IMR-90 (cell line): ENCODE measurements around the gene ACSBG1. TPM values are rescaled to one million over a fixed set of nuclear protein-coding genes. Genes with fewer than 3 reads are reported as not detected.

Experiments
- ATAC-seq: fragments of 200-7000 bp; cut with Tn5 transposase; 2 replicates; pipeline ENCODE4 v1.9.1; 2020; ENCODE audit warnings: low read depth, mild to moderate bottlenecking, moderate library complexity
- BruUV-seq: library from RNA; stranded (reverse); fragments of 400-500 nt; replicated peaks from 2 replicates; lab custom pipeline; 2021; lab: Mats Ljungman, UMichigan
- CTCF ChIA-PET: fragments of 300-600 bp; formaldehyde crosslinking; extraction: SDS; loops from one replicate; lab custom pipeline; 2021; ENCODE audit warnings: antibody characterized with exemption; lab: Yijun Ruan, JAX
- POLR2A ChIA-PET: fragments of 300-600 bp; sonication (Branson Sonifier 250); formaldehyde crosslinking; loops from one replicate; lab custom pipeline; 2022; ENCODE audit warnings: antibody characterized with exemption; ENCODE audit not compliant: unreplicated experiment; lab: Charles Lee
- DNase-seq: peaks from one replicate; pipeline ENCODE4 v3.0.0; 2013
- H2AFZ ChIP-seq: replicated peaks from 2 replicates; pipeline ENCODE3; 2013; ENCODE audit warnings: low read length, mild to moderate bottlenecking; ENCODE audit not compliant: poor library complexity
- H2AK5ac ChIP-seq: 2 replicates; pipeline ENCODE4 v1.6.1; 2013; ENCODE audit warnings: low read depth, low read length, inconsistent platforms
- H2AK9ac ChIP-seq: replicated peaks from 2 replicates; pipeline ENCODE3; 2013; ENCODE audit warnings: mild to moderate bottlenecking, low read depth, low read length, moderate library complexity; ENCODE audit not compliant: poor library complexity
- H2BK120ac ChIP-seq: 2 replicates; pipeline ENCODE4 v1.6.1; 2013; ENCODE audit warnings: low read depth, low read length, inconsistent platforms
- H2BK15ac ChIP-seq: 3 replicates; pipeline ENCODE4 v1.6.1; 2013; ENCODE audit warnings: low read depth, low read length, inconsistent platforms
- H2BK20ac ChIP-seq: 2 replicates; pipeline ENCODE4 v1.6.1; 2013; ENCODE audit warnings: low read depth, mild to moderate bottlenecking, inconsistent platforms, low read length, moderate library complexity
- H2BK5ac ChIP-seq: 2 replicates; pipeline ENCODE4 v1.6.1; 2013; ENCODE audit warnings: mild to moderate bottlenecking, low read depth, low read length, inconsistent platforms; ENCODE audit not compliant: poor library complexity, severe bottlenecking
- H3K14ac ChIP-seq: replicated peaks from 2 replicates; pipeline ENCODE4 v1.6.1; 2013; ENCODE audit warnings: low read depth, low read length, inconsistent platforms
- H3K18ac ChIP-seq: 2 replicates; pipeline ENCODE4 v1.6.1; 2013; ENCODE audit warnings: low read depth, low read length, control low read depth
- H3K23ac ChIP-seq: 2 replicates; pipeline ENCODE4 v1.6.1; 2013; ENCODE audit warnings: low read depth, low read length, inconsistent platforms
- H3K27ac ChIP-seq: 2 replicates; pipeline ENCODE4 v1.5.1; 2013; ENCODE audit warnings: mild to moderate bottlenecking, control low read depth, low read length; ENCODE audit not compliant: insufficient read depth
- H3K27me3 ChIP-seq: 2 replicates; pipeline ENCODE4 v1.6.1; 2013; ENCODE audit warnings: low read length; ENCODE audit not compliant: control insufficient read depth, insufficient read depth
- H3K36me3 ChIP-seq: 2 replicates; pipeline ENCODE4 v1.6.1; 2013; ENCODE audit warnings: low read length, mixed read lengths; ENCODE audit not compliant: control insufficient read depth, insufficient read depth
- H3K4ac ChIP-seq: 2 replicates; pipeline ENCODE4 v1.6.1; 2013; ENCODE audit warnings: low read depth, low read length, inconsistent platforms
- H3K4me1 ChIP-seq: 2 replicates; pipeline ENCODE4 v1.6.1; 2013; ENCODE audit warnings: low read length, mixed read lengths; ENCODE audit not compliant: control insufficient read depth, insufficient read depth
- H3K4me2 ChIP-seq: 2 replicates; pipeline ENCODE4 v1.6.1; 2013; ENCODE audit warnings: low read depth, mild to moderate bottlenecking, control low read depth, low read length, moderate library complexity
- H3K4me3 ChIP-seq: 2 replicates; pipeline ENCODE4 v1.5.1; 2013; ENCODE audit warnings: low read depth, mild to moderate bottlenecking, control low read depth, low read length, moderate library complexity; ENCODE audit not compliant: insufficient read depth
- H3K56ac ChIP-seq: 2 replicates; pipeline ENCODE4 v1.6.1; 2013; ENCODE audit warnings: low read length, inconsistent platforms; ENCODE audit not compliant: insufficient read depth; ENCODE audit errors: extremely low read depth
- H3K79me1 ChIP-seq, 2 experiments: 2 replicates each; pipeline ENCODE4 v1.6.1; 2013; ENCODE audit warnings: low read length in 2 of 2, inconsistent platforms in 1 of 2, low read depth in 1 of 2
- H3K9ac ChIP-seq: 2 replicates; pipeline ENCODE4 v1.6.1; 2013; ENCODE audit warnings: low read depth, low read length, control low read depth
- H3K9me1 ChIP-seq: 2 replicates; pipeline ENCODE4 v1.6.1; 2013; ENCODE audit warnings: low read length, inconsistent platforms; ENCODE audit not compliant: insufficient read depth
- H3K9me3 ChIP-seq: 2 replicates; pipeline ENCODE4 v1.6.1; 2013; ENCODE audit warnings: low read length; ENCODE audit not compliant: control insufficient read depth, insufficient read depth
- H4K20me1 ChIP-seq: 2 replicates; pipeline ENCODE4 v1.6.1; 2013; ENCODE audit warnings: low read length, inconsistent platforms; ENCODE audit not compliant: insufficient read depth
- H4K5ac ChIP-seq: 2 replicates; pipeline ENCODE4 v1.6.1; 2013; ENCODE audit warnings: mild to moderate bottlenecking, low read depth, low read length, control low read depth
- H4K8ac ChIP-seq, 2 experiments: 2 replicates each; pipeline ENCODE4 v1.6.1; 2013; ENCODE audit warnings: low read depth in 2 of 2, low read length in 2 of 2, control low read depth in 1 of 2, inconsistent platforms in 1 of 2
- H4K91ac ChIP-seq: 2 replicates; pipeline ENCODE4 v1.6.1; 2013; ENCODE audit warnings: low read depth, low read length, inconsistent platforms; ENCODE audit not compliant: insufficient read depth
- CEBPB ChIP-seq: IDR thresholded peaks from 2 replicates; pipeline ENCODE4 v1.6.1; 2012; ENCODE audit warnings: low read depth, low read length, improper control_type of control experiment
- CTCF ChIP-seq: conservative IDR thresholded peaks from 2 replicates; pipeline ENCODE4 v1.5.1; 2012; ENCODE audit warnings: mild to moderate bottlenecking, low read depth, low read length, improper control_type of control experiment
- FOS ChIP-seq: fragments of 150-350 bp; IDR thresholded peaks from 2 replicates; pipeline ENCODE4 v1.6.1; 2016; ENCODE audit warnings: low read depth, low read length
- MAFK ChIP-seq: IDR thresholded peaks from 2 replicates; pipeline ENCODE4 v1.6.1; 2012; ENCODE audit warnings: low read depth, low read length, improper control_type of control experiment
- MAZ ChIP-seq: IDR thresholded peaks from 2 replicates; pipeline ENCODE4 v1.6.1; 2012; ENCODE audit warnings: low read depth, mild to moderate bottlenecking, low read length, improper control_type of control experiment, moderate library complexity, borderline replicate concordance
- MXI1 ChIP-seq: IDR thresholded peaks from 2 replicates; pipeline ENCODE4 v1.6.1; 2012; ENCODE audit warnings: low read depth, mild to moderate bottlenecking, low read length, moderate library complexity, borderline replicate concordance
- NFE2L2 ChIP-seq: fragments of 150-350 bp; IDR thresholded peaks from 2 replicates; pipeline ENCODE4 v1.6.1; 2016; ENCODE audit warnings: low read depth, mild to moderate bottlenecking, low read length
- POLR2A ChIP-seq: IDR thresholded peaks from 2 replicates; pipeline ENCODE4 v1.6.1; 2012; ENCODE audit warnings: mild to moderate bottlenecking, low read depth, low read length
- RAD21 ChIP-seq: IDR thresholded peaks from 2 replicates; pipeline ENCODE4 v1.6.1; 2012; ENCODE audit warnings: low read length, improper control_type of control experiment
- RFX5 ChIP-seq: IDR thresholded peaks from 2 replicates; pipeline ENCODE4 v1.8.0; 2012; ENCODE audit warnings: low read depth, mild to moderate bottlenecking, low read length, moderate library complexity
- WGBS, 2 experiments: methylation state at CpG; one replicate each; pipeline versions ENCODE4 v1.1.5 to v1.1.7; 2013; ENCODE audit warnings: missing lambda C conversion rate in 2 of 2; ENCODE audit not compliant: insufficient read length in 1 of 2; ENCODE audit errors: extremely low coverage in 2 of 2; 5-methylcytosine and 5-hydroxymethylcytosine counted together
- dilution Hi-C: fragments of 300-500 bp; cut with HindIII; formaldehyde crosslinking; loops from one replicate; pipeline ENCODE4 v1.14.3; 2018; ENCODE audit warnings: low sequenced_read_pairs; ENCODE audit not compliant: unreplicated experiment
- in situ Hi-C: fragments of 300-500 bp; cut with MboI; formaldehyde crosslinking; loops from 3 replicates; pipeline ENCODE4 v1.14.3; 2019; ENCODE audit warnings: low sequenced_read_pairs, inconsistent platforms, mixed read lengths
- intact Hi-C: fragments of 100-400 bp; cut with micrococcal nuclease; formaldehyde crosslinking; loops from 2 replicates; pipeline ENCODE4 v1.10.0; 2022
- polyA plus RNA-seq, 3 experiments: library from polyadenylated mRNA; depleted of rRNA; stranded (reverse); fragments of >200 nt; gene quantifications; 2 replicates each; pipeline ENCODE4 v1.2.3, GENCODE V29; 2012; ENCODE audit warnings: low replicate concordance in 1 of 3
- total RNA-seq: library from RNA; depleted of rRNA; stranded (reverse); fragments of >200 nt; gene quantifications from 2 replicates; pipeline ENCODE4 v1.2.3, GENCODE V29; 2012
- TF ChIP-seq, protein P1 (sequence below): fragments of 150-350 bp; IDR thresholded peaks from 2 replicates; pipeline ENCODE4 v1.6.1; 2017; ENCODE audit warnings: mild to moderate bottlenecking, antibody characterized with exemption, low read length, low read depth
- TF ChIP-seq, protein P2 (sequence below): fragments of 150-350 bp; IDR thresholded peaks from 2 replicates; pipeline ENCODE4 v1.6.1; 2016; ENCODE audit warnings: low read depth, mild to moderate bottlenecking, low read length, moderate library complexity, borderline replicate concordance

ACSBG1 gene
- total and polyA plus RNA-seq, 2 of the 4 experiments (the other 2 are of a cell fraction) = 0.02 TPM; not detected in 1

DNA sequence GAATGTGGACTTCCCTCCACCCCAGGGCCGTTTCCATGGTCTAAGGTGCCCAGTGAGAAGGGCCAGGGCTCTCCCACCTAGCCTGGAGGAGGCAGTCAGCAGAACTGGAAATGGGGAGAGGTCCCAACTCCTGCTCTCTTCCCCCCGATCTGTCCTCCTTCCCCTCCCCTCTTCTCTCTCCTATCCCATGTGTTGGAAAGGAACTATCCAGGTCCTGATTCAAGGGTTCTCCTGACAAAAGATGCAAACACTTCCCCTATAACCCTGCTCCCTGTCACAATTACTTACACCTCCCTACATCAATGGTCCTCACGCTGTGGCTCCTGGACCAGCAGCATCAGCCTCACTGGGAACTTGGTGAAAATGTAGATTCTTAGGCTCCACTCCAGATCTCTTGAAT, 109.1 kb downstream of the ACSBG1 start:
- no TSS peak for BruUV-seq
- H2BK15ac ChIP-seq = no peak overlapping the region
- no peak overlapping the region for H2AK9ac ChIP-seq
- DNase-seq (no peak), ATAC-seq (no peak)
- H3K23ac ChIP-seq = no peak overlapping the region
- peaks cover 1% of the 10 kb centered on the region; the same call in 1 of the 2 replicates for H3K4me1 ChIP-seq
- H3K79me1 ChIP-seq = no peaks in the 10 kb centered on the region
- no peak overlapping the region for H3K4ac ChIP-seq
- peaks cover 3% of the 10 kb centered on the region for H3K9me1 ChIP-seq
- no peak overlapping the region for H3K4me2 ChIP-seq
- H2BK20ac ChIP-seq = no peak overlapping the region
- H3K18ac ChIP-seq = no peak overlapping the region
- no peak overlapping the region for H4K8ac ChIP-seq
- H2AFZ ChIP-seq = no peak overlapping the region
- no peak overlapping the region for H4K5ac ChIP-seq
- dilution Hi-C loops = no loop called here
- H4K20me1 ChIP-seq = 0 out of 2 replicates have a peak, but pooled peaks cover 6% of the 10 kb centered on the region
- H2AK5ac ChIP-seq = no peak overlapping the region
- CTCF ChIA-PET = no interaction called here
- TF ChIP-seq RAD21 = no peak
- TF ChIP-seq CEBPB = no peak
- TF ChIP-seq MXI1 = no peak
- no peak for TF ChIP-seq CTCF
- no peak for TF ChIP-seq NFE2L2
- TF ChIP-seq POLR2A = no peak
- TF ChIP-seq, protein P1, sequence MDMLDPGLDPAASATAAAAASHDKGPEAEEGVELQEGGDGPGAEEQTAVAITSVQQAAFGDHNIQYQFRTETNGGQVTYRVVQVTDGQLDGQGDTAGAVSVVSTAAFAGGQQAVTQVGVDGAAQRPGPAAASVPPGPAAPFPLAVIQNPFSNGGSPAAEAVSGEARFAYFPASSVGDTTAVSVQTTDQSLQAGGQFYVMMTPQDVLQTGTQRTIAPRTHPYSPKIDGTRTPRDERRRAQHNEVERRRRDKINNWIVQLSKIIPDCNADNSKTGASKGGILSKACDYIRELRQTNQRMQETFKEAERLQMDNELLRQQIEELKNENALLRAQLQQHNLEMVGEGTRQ = no peak
- no peak for TF ChIP-seq MAZ
- TF ChIP-seq, protein P2, sequence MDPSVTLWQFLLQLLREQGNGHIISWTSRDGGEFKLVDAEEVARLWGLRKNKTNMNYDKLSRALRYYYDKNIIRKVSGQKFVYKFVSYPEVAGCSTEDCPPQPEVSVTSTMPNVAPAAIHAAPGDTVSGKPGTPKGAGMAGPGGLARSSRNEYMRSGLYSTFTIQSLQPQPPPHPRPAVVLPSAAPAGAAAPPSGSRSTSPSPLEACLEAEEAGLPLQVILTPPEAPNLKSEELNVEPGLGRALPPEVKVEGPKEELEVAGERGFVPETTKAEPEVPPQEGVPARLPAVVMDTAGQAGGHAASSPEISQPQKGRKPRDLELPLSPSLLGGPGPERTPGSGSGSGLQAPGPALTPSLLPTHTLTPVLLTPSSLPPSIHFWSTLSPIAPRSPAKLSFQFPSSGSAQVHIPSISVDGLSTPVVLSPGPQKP = no peak
- no peak for TF ChIP-seq FOS
- TF ChIP-seq RFX5 = no peak
- TF ChIP-seq MAFK = no peak
- no peak overlapping the region for H3K14ac ChIP-seq
- H2BK120ac ChIP-seq = no peak overlapping the region
- H3K27me3 ChIP-seq = peaks cover 32% of the 10 kb centered on the region; the same call in 1 of the 2 replicates
- no peaks in the 10 kb centered on the region for H3K36me3 ChIP-seq
- H3K27ac ChIP-seq = no peak overlapping the region
- no peaks in the 10 kb centered on the region for H3K9me3 ChIP-seq
- no peak overlapping the region for H3K4me3 ChIP-seq
- no peak overlapping the region for H3K9ac ChIP-seq
- intact Hi-C loops = no loop called here
- POLR2A ChIA-PET = no interaction called here
- no peak overlapping the region for H4K91ac ChIP-seq
- H2BK5ac ChIP-seq = no peak overlapping the region
- in situ Hi-C loops = no loop called here
- H3K56ac ChIP-seq = no peak overlapping the region
- no CpG with 5 or more reads among the region's 3 CpGs for WGBS, 2 experiments
